K562 (cell line): Measurements from ENCODE around the gene OR2T29. TPM values are rescaled to one million over a fixed set of nuclear protein-coding genes. Genes with fewer than 3 reads are reported as not detected.
"Not testable (repeated sequence)": the region's sequence is repeated elsewhere in the genome, so short reads cannot be mapped to it uniquely, and the experiment has no call there.

Experiments used
- ATAC-seq: fragments of 200-7000 bp; cut with Tn5 transposase; 3 replicates; pipeline ENCODE4 v1.9.1; 2020; ENCODE audit warnings: moderate library complexity
- BruUV-seq: library from RNA; stranded (reverse); fragments of 400-500 nt; replicated peaks from 2 replicates; lab custom pipeline; 2021; lab: Mats Ljungman, UMichigan
- CTCF ChIA-PET: fragments of 300-600 bp; formaldehyde crosslinking; extraction: SDS; loops from one replicate; lab custom pipeline; 2021; ENCODE audit warnings: low intra/inter-chr PET ratio; lab: Yijun Ruan, JAX
- POLR2A ChIA-PET: fragments of 300-600, 350-650 bp; sonication (Branson Sonifier 250); formaldehyde crosslinking; extraction: SDS; loops from one replicate; lab custom pipeline; 2021; ENCODE audit warnings: antibody characterized with exemption, inconsistent platforms; lab: Yijun Ruan, JAX
- DNase-seq, 4 experiments: peaks; one replicate each; pipeline versions ENCODE4 v3.0.0 to v3.0.0-alpha.2; 2011 to 2018; ENCODE audit warnings: low spot score in 3 of 4, mixed read lengths in 3 of 4; ENCODE audit errors: extremely low read depth in 1 of 4
- FAIRE-seq: peaks from 2 replicates; lab custom pipeline; 2011; peaks lifted over from hg19 to GRCh38; lab: Jason Lieb, UNC
- H2AFZ ChIP-seq: 2 replicates; pipeline ENCODE4 v1.6.0; 2011; ENCODE audit warnings: low read depth, low read length, control low read depth, inconsistent platforms
- H3K27ac ChIP-seq: fragments of 200-600 bp; 3 replicates; pipeline ENCODE4 v1.8.0; 2011; ENCODE audit warnings: low read depth, mild to moderate bottlenecking, control low read depth, inconsistent platforms, low read length, moderate library complexity, mixed read lengths; ENCODE audit errors: extremely low read depth
- H3K27me3 ChIP-seq, 2 experiments: fragments of 300-600 bp in 1 of 2; 2 replicates in 1 of 2; 3 replicates in 1 of 2; pipeline versions ENCODE4 v1.6.0 to v1.8.0; 2011; ENCODE audit warnings: inconsistent platforms in 2 of 2, low read length in 2 of 2, mild to moderate bottlenecking in 1 of 2, mixed read lengths in 1 of 2, moderate library complexity in 1 of 2; ENCODE audit not compliant: control insufficient read depth in 2 of 2, insufficient read depth in 2 of 2
- H3K36me3 ChIP-seq: fragments of 300-600 bp; 3 replicates; pipeline ENCODE4 v1.8.0; 2011; ENCODE audit warnings: mild to moderate bottlenecking, low read length, inconsistent platforms; ENCODE audit not compliant: control insufficient read depth, insufficient read depth
- H3K4me1 ChIP-seq, 2 experiments: fragments of 200-600 bp in 1 of 2; replicated peaks in 1 of 2; 2 replicates in 1 of 2; 3 replicates in 1 of 2; pipeline versions ENCODE4 v1.5.1 to v1.8.0; 2011; ENCODE audit warnings: inconsistent platforms in 2 of 2, low read length in 2 of 2, mild to moderate bottlenecking in 1 of 2, mixed read lengths in 1 of 2, moderate library complexity in 1 of 2; ENCODE audit not compliant: control insufficient read depth in 2 of 2, insufficient read depth in 2 of 2
- H3K4me2 ChIP-seq: 2 replicates; pipeline ENCODE4 v1.6.1; 2011; ENCODE audit warnings: low read length, control low read depth, inconsistent platforms, mixed read lengths; ENCODE audit not compliant: insufficient read depth
- H3K4me3 ChIP-seq: fragments of 200-600 bp; sonication (generic), shearing (Covaris generic); 2 replicates; pipeline ENCODE4 v1.5.1; 2016; ENCODE audit warnings: control low read depth, inconsistent platforms
- H3K79me2 ChIP-seq: fragments of 200-600 bp; 3 replicates; pipeline ENCODE4 v1.8.0; 2011; ENCODE audit warnings: low read length, inconsistent platforms; ENCODE audit not compliant: control insufficient read depth, insufficient read depth
- H3K9ac ChIP-seq, 2 experiments: 2 replicates each; pipeline versions ENCODE4 v1.6.0 to v1.6.1; 2011; ENCODE audit warnings: low read depth in 2 of 2, low read length in 2 of 2, control low read depth in 1 of 2, inconsistent platforms in 1 of 2, mild to moderate bottlenecking in 1 of 2, mixed read lengths in 1 of 2; ENCODE audit not compliant: insufficient read depth in 1 of 2
- H3K9me1 ChIP-seq: one replicate; pipeline ENCODE4 v1.6.0; 2011; ENCODE audit warnings: inconsistent platforms, mild to moderate bottlenecking, low read length, moderate library complexity; ENCODE audit not compliant: control insufficient read depth, insufficient read depth
- H3K9me3 ChIP-seq: replicated peaks from 2 replicates; pipeline ENCODE4 v1.5.1; 2011; ENCODE audit warnings: low read depth, low read length, inconsistent platforms; ENCODE audit not compliant: control insufficient read depth, insufficient read depth
- H4K20me1 ChIP-seq: replicated peaks from 2 replicates; pipeline ENCODE4 v1.6.1; 2011; ENCODE audit warnings: low read length, inconsistent platforms, mixed read lengths; ENCODE audit not compliant: control insufficient read depth, insufficient read depth
- ADNP ChIP-seq: fragments of 200-800 bp; sonication (Bioruptor generic); IDR thresholded peaks from 2 replicates; pipeline ENCODE4 v1.6.1; 2016; ENCODE audit warnings: missing genetic modification characterization, missing compliant biosample characterization
- CEBPB ChIP-seq: fragments of 450-650 bp; IDR thresholded peaks from 2 replicates; pipeline ENCODE4 v1.6.1; 2016; ENCODE audit warnings: missing genetic modification characterization, missing compliant biosample characterization
- MCM3 ChIP-seq: fragments of 450-650 bp; IDR thresholded peaks from 2 replicates; pipeline ENCODE4 v1.6.1; 2016
- MYNN ChIP-seq, 2 experiments: sonication (generic); formaldehyde crosslinking in 1 of 2; IDR thresholded peaks; 2 replicates each; pipeline versions ENCODE4 v1.5.0 to v1.6.1; 2016 to 2020; ENCODE audit warnings: antibody characterized with exemption in 1 of 2, missing genetic modification reagents in 1 of 2
- RFX5 ChIP-seq: IDR thresholded peaks from 2 replicates; pipeline ENCODE4 v1.6.1; 2011; ENCODE audit warnings: low read depth, mild to moderate bottlenecking, improper control_type of control experiment, low read length
- RNF2 ChIP-seq: sonication (generic); IDR thresholded peaks from 2 replicates; pipeline ENCODE4 v1.6.1; 2016
- U2AF2 ChIP-seq: fragments of 200-400 bp; formaldehyde crosslinking; optimal IDR thresholded peaks from 2 replicates; pipeline ENCODE3; 2017; ENCODE audit warnings: low read depth, mild to moderate bottlenecking, low read length
- WGBS: fragments of 100-300 bp; shearing (Covaris generic); methylation state at CpG from one replicate; pipeline ENCODE4 v1.1.6; 2016; ENCODE audit warnings: low coverage, mixed read lengths; ENCODE audit not compliant: insufficient coverage; ENCODE audit errors: missing lambda C conversion rate; 5-methylcytosine and 5-hydroxymethylcytosine counted together
- in situ Hi-C: fragments of 300-500 bp; cut with MboI; formaldehyde crosslinking; loops from 4 replicates; pipeline ENCODE4 v1.15.0; 2018; ENCODE audit warnings: inconsistent platforms, mixed read lengths
- intact Hi-C: fragments of 100-400 bp; cut with micrococcal nuclease; formaldehyde crosslinking; loops from 2 replicates; pipeline ENCODE4 v1.14.2; 2022
- polyA plus RNA-seq, 8 experiments: library from polyadenylated mRNA; depleted of rRNA in 4 of 8; stranded (reverse) in 5 of 8; unstranded in 3 of 8; fragments of >200 nt; fragmentation: Nextera tagmentation in 2 of 8; fragmentation: Illumina TruSeq in 1 of 8; extraction: Ambion mirVana in 2 of 8; extraction: Trizol in 1 of 8; gene quantifications; 2 replicates each; pipeline versions ENCODE4 v1.2.1 to v1.2.3, GENCODE V29; 2011 to 2014; ENCODE audit warnings: inconsistent platforms in 1 of 8, missing spikeins in 1 of 8
- total RNA-seq, 7 experiments: library from RNA; depleted of rRNA in 6 of 7; stranded (reverse); fragments of >200 nt in 6 of 7; fragmentation: Illumina TruSeq in 2 of 7; extraction: Trizol in 2 of 7; gene quantifications; 2 replicates each; pipeline versions ENCODE4 v1.2.1 to v1.2.3, GENCODE V29; 2011 to 2021; ENCODE audit warnings: low replicate concordance in 1 of 7
- TF ChIP-seq, protein P1 (sequence below): fragments of 450-650 bp; IDR thresholded peaks from 2 replicates; pipeline ENCODE4 v1.6.1; 2016; ENCODE audit warnings: missing biosample characterization, missing genetic modification characterization
- TF ChIP-seq, protein P2 (sequence below): fragments of 250-450 bp; sonication (Bioruptor Pico); IDR thresholded peaks from 2 replicates; pipeline ENCODE4 v1.4.0; 2020

The OR2T29 gene
- total and polyA plus RNA-seq, 9 of the 15 experiments (the other 6 are each of a cell fraction or from before 2014, with no cell fraction given), result not detected

DNA sequence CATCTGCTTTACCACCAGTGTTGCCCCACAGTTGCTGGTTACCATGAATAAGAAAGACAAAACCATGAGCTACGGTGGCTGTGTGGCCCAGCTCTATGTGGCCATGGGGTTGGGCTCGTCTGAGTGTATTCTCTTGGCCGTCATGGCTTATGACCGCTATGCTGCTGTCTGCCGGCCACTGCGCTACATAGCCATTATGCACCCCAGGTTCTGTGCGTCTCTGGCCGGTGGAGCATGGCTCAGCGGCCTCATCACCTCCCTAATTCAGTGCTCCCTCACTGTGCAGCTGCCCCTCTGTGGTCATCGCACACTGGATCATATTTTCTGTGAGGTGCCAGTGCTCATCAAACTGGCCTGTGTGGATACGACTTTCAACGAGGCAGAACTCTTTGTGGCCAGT is 40.7 kb downstream of the OR2T29 start (continued):
- TF ChIP-seq, protein P1, sequence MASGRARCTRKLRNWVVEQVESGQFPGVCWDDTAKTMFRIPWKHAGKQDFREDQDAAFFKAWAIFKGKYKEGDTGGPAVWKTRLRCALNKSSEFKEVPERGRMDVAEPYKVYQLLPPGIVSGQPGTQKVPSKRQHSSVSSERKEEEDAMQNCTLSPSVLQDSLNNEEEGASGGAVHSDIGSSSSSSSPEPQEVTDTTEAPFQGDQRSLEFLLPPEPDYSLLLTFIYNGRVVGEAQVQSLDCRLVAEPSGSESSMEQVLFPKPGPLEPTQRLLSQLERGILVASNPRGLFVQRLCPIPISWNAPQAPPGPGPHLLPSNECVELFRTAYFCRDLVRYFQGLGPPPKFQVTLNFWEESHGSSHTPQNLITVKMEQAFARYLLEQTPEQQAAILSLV (tag), result no peak
- no peak for TF ChIP-seq MYNN (IDR thresholded peaks at IDR 0.05)
- TF ChIP-seq MYNN (CRISPR knock-in tag; IDR thresholded peaks at IDR 0.05), result no peak
- no peak for TF ChIP-seq ADNP
- no peak for TF ChIP-seq CEBPB (tag)
- no peak for TF ChIP-seq MCM3
- no peak for TF ChIP-seq U2AF2
- no peak for TF ChIP-seq RFX5
- TF ChIP-seq RNF2, result no peak
- TF ChIP-seq, protein P2, sequence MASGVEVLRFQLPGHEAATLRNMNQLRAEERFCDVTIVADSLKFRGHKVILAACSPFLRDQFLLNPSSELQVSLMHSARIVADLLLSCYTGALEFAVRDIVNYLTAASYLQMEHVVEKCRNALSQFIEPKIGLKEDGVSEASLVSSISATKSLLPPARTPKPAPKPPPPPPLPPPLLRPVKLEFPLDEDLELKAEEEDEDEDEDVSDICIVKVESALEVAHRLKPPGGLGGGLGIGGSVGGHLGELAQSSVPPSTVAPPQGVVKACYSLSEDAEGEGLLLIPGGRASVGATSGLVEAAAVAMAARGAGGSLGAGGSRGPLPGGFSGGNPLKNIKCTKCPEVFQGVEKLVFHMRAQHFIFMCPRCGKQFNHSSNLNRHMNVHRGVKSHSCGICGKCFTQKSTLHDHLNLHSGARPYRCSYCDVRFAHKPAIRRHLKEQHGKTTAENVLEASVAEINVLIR (CRISPR knock-in tag), result no peak

DNA sequence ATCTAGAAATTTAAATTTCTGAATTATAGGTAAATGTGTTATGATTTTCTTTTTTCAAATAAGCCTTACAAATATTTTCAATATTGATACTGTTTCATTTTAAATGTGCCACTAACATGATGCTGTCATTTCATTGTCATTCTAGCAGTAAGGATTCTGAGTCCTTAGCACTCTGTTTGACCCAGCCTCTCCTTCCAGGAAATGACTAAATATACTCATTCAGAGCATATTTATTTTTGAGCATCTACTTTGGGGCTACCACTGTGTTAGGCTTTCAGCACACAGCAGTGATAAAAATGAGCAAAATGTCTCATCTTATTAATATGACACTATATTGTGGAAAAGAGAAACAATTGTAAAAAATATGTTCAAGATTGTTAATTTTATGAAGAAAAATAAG is 52.4 kb downstream of the OR2T29 start:
- H2AFZ ChIP-seq, H3K9ac ChIP-seq, H3K79me2 ChIP-seq, H3K4me2 ChIP-seq, intact Hi-C loops, in situ Hi-C loops, H3K36me3 ChIP-seq, H3K9me3 ChIP-seq, FAIRE-seq, H3K4me3 ChIP-seq, H3K9me1 ChIP-seq, ATAC-seq, H3K4me1 ChIP-seq, H4K20me1 ChIP-seq, H3K27ac ChIP-seq, DNase-seq, POLR2A ChIA-PET, H3K27me3 ChIP-seq, BruUV-seq, CTCF ChIA-PET: not testable (repeated sequence)

DNA sequence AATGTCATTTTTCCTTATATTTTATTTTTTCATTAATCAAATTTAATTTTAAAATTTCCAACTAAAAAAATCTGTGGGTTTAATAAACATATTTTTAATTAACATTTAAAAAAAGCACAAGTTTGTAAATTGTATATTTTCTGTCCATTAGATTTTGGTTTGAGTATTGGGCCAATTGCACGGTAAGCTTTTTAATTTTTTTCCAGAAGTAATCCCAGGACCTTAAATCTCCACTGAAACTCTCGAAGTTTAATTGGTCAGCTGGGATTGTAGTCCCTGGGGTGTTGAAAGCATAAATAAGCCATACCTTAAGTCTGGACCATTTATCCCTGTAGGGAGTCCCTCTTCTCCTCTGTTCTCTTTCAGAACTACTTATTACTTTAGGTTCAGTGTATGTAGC is 54.8 kb downstream of the OR2T29 start, which contains the start of gene OR2G6:
Gene OR2G6 (plus strand): TSS at position 301 of the 400 bp plus-strand sequence. CDS start 13,574 bp downstream, outside the sequence.
- in situ Hi-C loops, H3K79me2 ChIP-seq, H3K9ac ChIP-seq, H3K27ac ChIP-seq, ATAC-seq, H3K4me3 ChIP-seq, H3K36me3 ChIP-seq, H3K9me3 ChIP-seq, POLR2A ChIA-PET, H3K4me1 ChIP-seq, H2AFZ ChIP-seq, intact Hi-C loops, DNase-seq, FAIRE-seq, H3K4me2 ChIP-seq, CTCF ChIA-PET, H3K9me1 ChIP-seq, H3K27me3 ChIP-seq, H4K20me1 ChIP-seq, BruUV-seq: not testable (repeated sequence)
- no CpG with 5 or more reads among the region's 2 CpGs for WGBS
